ENCODE results near the gene ARAP2. TPM values are rescaled to one million over a fixed set of nuclear protein-coding genes. Genes with fewer than 3 reads are reported as not detected.

The ARAP2 gene
- total RNA-seq, 5 donors from 2014 or later (not counting 1 experiment from before 2014, with no cell fraction given), result 41.2 to 94.3 (median 61.0) TPM

DNA sequence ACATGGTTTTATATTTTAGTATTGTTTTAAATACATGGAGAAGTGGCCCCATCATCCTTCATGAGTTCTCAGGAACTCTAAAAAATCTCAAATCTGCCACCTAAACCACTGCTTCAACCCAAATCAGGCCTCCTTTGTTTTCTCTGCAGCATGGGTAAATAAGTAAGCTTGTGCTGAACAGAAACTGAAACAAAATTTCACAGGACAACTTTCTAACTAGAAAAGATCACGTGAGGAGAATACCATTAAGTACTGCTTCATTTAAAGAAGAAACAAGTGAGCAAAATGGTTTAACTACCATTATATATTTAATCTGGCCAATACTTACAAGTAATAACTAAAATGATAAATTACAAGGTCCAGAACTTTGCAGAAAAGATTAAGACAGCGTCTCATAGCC lies 2.5 kb downstream of the ARAP2 start:
- Mint-ChIP-seq H3K27me3 (no peaks in the 10 kb centered on the region), H3K4me1 (peaks cover 58 to 77% (median 65%) of the 10 kb centered on the region in 3 donors), H3K9me3 (peaks cover 0 to 6% (median 5%) of the 10 kb centered on the region in 3 donors), H3K4me3 (peak overlapping the region; percentile 90 to 96 (median 90)), H3K36me3 (peaks cover 28% of the 10 kb centered on the region), H3K27ac (peak overlapping the region; percentile 92 to 94)
- ATAC-seq (replicated peaks in 1 of 4) (peak in 3 of 4 experiments; percentile 19 to 41 (median 32)), DNase-seq (peak in 1 of 35 experiments; percentile 73)
- Histone ChIP-seq H3K4me1 (ENCODE audit: control insufficient read depth in 1 of 2, extremely low read depth in 1 of 2, insufficient read depth in 2 of 2, low read length in 2 of 2) (peaks cover 25 to 26% of the 10 kb centered on the region in 2 experiments), H3K9me3 (no peaks in the 10 kb centered on the region), H3K36me3 (ENCODE audit: control insufficient read depth in 2 of 2, extremely low read depth in 1 of 2, insufficient read depth in 1 of 2, low read length in 1 of 2) (peaks cover 0 to 3% of the 10 kb centered on the region in 2 donors), H3K27ac (ENCODE audit: low read length) (peak overlapping the region; percentile 97), H3K4me3 (ENCODE audit: control insufficient read depth in 1 of 2, extremely low read depth in 1 of 2, low read length in 1 of 2) (peak overlapping the region; percentile 51 to 96), H3K27me3 (replicated peaks in 1 of 2; ENCODE audit: control insufficient read depth in 2 of 2, extremely low read depth in 1 of 2, insufficient read depth in 2 of 2, low read length in 1 of 2) (no peaks in the 10 kb centered on the region)
- ChIA-PET CTCF (interaction anchor here (1.0 to 2.4 kb wide), 3 partner anchors 40 to 89 kb away, joined by 3 to 9 read pairs (median 3); partner anchors contain the start of gene DTHD1 (in 1 of the 2)), POLR2A (interaction anchor here in 1 of 2 donors (0.5 to 2.5 kb wide), 6 partner anchors 9 to 84 kb away, joined by 3 to 15 read pairs (median 4); no protein-coding TSS in a partner anchor)
- WGBS (ENCODE audit: insufficient coverage), result no CpG with 5 or more reads among the region's 2 CpGs

- CTCF ChIA-PET, result interaction anchor here (0.6 kb wide), 2 partner anchors 10 to 111 kb away, joined by 3 read pairs; no protein-coding TSS in a partner anchor
Observed at GRCh38 chr4:36237366-36238313, 6.7 kb downstream of the ARAP2 start.

DNA sequence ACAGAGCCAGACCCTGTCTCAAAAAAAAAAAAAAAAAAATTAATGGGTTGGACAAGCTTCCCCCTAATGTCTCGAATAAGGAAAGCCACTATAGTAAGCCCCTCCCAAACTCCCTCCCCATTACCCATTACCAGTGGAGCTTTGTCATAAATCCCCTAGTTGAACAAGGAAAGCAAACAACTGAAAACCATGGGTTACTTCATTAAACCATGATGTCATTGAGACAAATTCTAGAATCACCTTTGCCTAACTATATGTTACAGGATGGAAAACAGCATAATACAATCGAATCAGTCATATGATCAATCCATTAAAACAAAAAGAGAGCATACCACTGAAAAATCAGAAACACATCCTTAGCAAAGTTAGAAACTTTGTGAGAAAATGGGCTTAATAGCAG lies 8.2 kb downstream of the ARAP2 start:
- WGBS (ENCODE audit: insufficient coverage), result 100% methylated on average over 1 of the region's 2 CpGs
- no peaks in the 10 kb centered on the region for H3K27me3 ChIP-seq (replicated peaks in 1 of 2; ENCODE audit: control insufficient read depth in 2 of 2, extremely low read depth in 1 of 2, insufficient read depth in 2 of 2, low read length in 1 of 2)
- H3K27ac ChIP-seq (ENCODE audit: low read length), result no peak overlapping the region
- no peak for ATAC-seq (replicated peaks in 1 of 4)
- Mint-ChIP-seq H3K27ac (no peak overlapping the region), H3K36me3 (peaks cover 68% of the 10 kb centered on the region), H3K4me3 (no peak overlapping the region), H3K9me3 (peaks cover 9 to 12% (median 12%) of the 10 kb centered on the region in 3 donors), H3K27me3 (no peaks in the 10 kb centered on the region), H3K4me1 (peaks cover 77 to 89% (median 87%) of the 10 kb centered on the region in 3 donors)
- H3K36me3 ChIP-seq (ENCODE audit: control insufficient read depth in 2 of 2, extremely low read depth in 1 of 2, insufficient read depth in 1 of 2, low read length in 1 of 2), result peaks cover 0 to 9% of the 10 kb centered on the region in 2 donors
- DNase-seq, result no peak
- H3K4me1 ChIP-seq (ENCODE audit: control insufficient read depth in 1 of 2, extremely low read depth in 1 of 2, insufficient read depth in 2 of 2, low read length in 2 of 2), result peaks cover 9 to 23% of the 10 kb centered on the region in 2 experiments
- ChIA-PET CTCF (interaction anchor here (0.5 to 0.6 kb wide), 4 partner anchors 8 to 459 kb away, joined by 3 read pairs; no protein-coding TSS in a partner anchor), POLR2A (no interaction called here)
- no peak overlapping the region for H3K4me3 ChIP-seq (ENCODE audit: control insufficient read depth in 1 of 2, extremely low read depth in 1 of 2, low read length in 1 of 2)
- H3K9me3 ChIP-seq, result no peaks in the 10 kb centered on the region

More at GRCh38 chr4:36237366-36238313, 6.7 kb downstream of the ARAP2 start:
- POLR2A ChIA-PET, result no interaction called here
- Mint-ChIP-seq H3K9me3 (peaks cover 6 to 12% (median 9%) of the 10 kb centered on the region in 3 donors), H3K27me3 (no peaks in the 10 kb centered on the region), H3K4me1 (peaks cover 77 to 84% (median 83%) of the 10 kb centered on the region in 3 donors), H3K4me3 (peak overlapping the region in 1 of 3 donors; percentile 25), H3K27ac (peak overlapping the region; percentile 44 to 53), H3K36me3 (peaks cover 59% of the 10 kb centered on the region)
- peaks cover 17 to 23% of the 10 kb centered on the region in 2 experiments for H3K4me1 ChIP-seq (ENCODE audit: control insufficient read depth in 1 of 2, extremely low read depth in 1 of 2, insufficient read depth in 2 of 2, low read length in 2 of 2)
- no peaks in the 10 kb centered on the region for H3K9me3 ChIP-seq
- no peak overlapping the region for H3K27ac ChIP-seq (ENCODE audit: low read length)
- H3K27me3 ChIP-seq (replicated peaks in 1 of 2; ENCODE audit: control insufficient read depth in 2 of 2, extremely low read depth in 1 of 2, insufficient read depth in 2 of 2, low read length in 1 of 2), result no peaks in the 10 kb centered on the region
- H3K4me3 ChIP-seq (ENCODE audit: control insufficient read depth in 1 of 2, extremely low read depth in 1 of 2, low read length in 1 of 2), result no peak overlapping the region
- H3K36me3 ChIP-seq (ENCODE audit: control insufficient read depth in 2 of 2, extremely low read depth in 1 of 2, insufficient read depth in 1 of 2, low read length in 1 of 2), result peaks cover 0 to 3% of the 10 kb centered on the region in 2 donors
- WGBS (ENCODE audit: insufficient coverage), result no CpG with 5 or more reads among the region's 4 CpGs
- no peak for DNase-seq
- ATAC-seq (replicated peaks in 1 of 4), result peak in 1 of 4 experiments; percentile 33

DNA sequence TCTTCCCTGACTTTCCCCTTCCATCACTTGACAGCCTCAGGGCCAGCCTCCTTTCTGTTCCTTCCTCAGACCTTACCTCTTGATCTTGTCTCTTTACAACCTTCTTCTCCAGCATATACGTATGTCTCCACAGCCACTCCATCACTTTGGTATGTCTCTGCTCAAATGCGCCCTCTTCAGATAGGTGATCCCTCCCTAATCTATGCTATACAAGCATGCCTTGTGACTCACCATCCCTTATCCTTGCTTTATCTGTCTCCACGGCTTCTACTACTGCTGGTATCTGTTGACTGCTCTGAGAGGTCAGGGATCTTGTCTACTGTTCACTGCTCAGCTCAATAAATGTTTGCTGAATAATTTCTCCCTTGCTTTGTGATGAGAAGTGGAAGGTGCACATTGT lies 9.0 kb downstream of the ARAP2 start:
- H3K27me3 Mint-ChIP-seq, result no peaks in the 10 kb centered on the region
- ChIA-PET CTCF (no interaction called here), POLR2A (interaction anchor here in 1 of 2 donors (0.6 kb wide), 1 partner anchor 108 kb away, joined by 3 read pairs; no protein-coding TSS in a partner anchor)
- Histone ChIP-seq H3K4me3 (ENCODE audit: control insufficient read depth in 1 of 2, extremely low read depth in 1 of 2, low read length in 1 of 2) (no peak overlapping the region), H3K27ac (ENCODE audit: low read length) (no peak overlapping the region), H3K36me3 (ENCODE audit: control insufficient read depth in 2 of 2, extremely low read depth in 1 of 2, insufficient read depth in 1 of 2, low read length in 1 of 2) (peaks cover 0 to 9% of the 10 kb centered on the region in 2 donors), H3K9me3 (no peaks in the 10 kb centered on the region), H3K4me1 (ENCODE audit: control insufficient read depth in 1 of 2, extremely low read depth in 1 of 2, insufficient read depth in 2 of 2, low read length in 2 of 2) (peaks cover 9 to 29% of the 10 kb centered on the region in 2 experiments), H3K27me3 (replicated peaks in 1 of 2; ENCODE audit: control insufficient read depth in 2 of 2, extremely low read depth in 1 of 2, insufficient read depth in 2 of 2, low read length in 1 of 2) (no peaks in the 10 kb centered on the region)
- 100% methylated on average over 1 of the region's 3 CpGs for WGBS (ENCODE audit: insufficient coverage)
- ATAC-seq (replicated peaks in 1 of 4) (no peak), DNase-seq (no peak)
- H3K4me1 Mint-ChIP-seq, result peaks cover 75 to 88% (median 87%) of the 10 kb centered on the region in 3 donors
- peaks cover 71% of the 10 kb centered on the region for H3K36me3 Mint-ChIP-seq
- peaks cover 9 to 12% (median 12%) of the 10 kb centered on the region in 3 donors for H3K9me3 Mint-ChIP-seq
- H3K4me3 Mint-ChIP-seq, result no peak overlapping the region
- H3K27ac Mint-ChIP-seq, result peak overlapping the region; percentile 2 to 36

DNA sequence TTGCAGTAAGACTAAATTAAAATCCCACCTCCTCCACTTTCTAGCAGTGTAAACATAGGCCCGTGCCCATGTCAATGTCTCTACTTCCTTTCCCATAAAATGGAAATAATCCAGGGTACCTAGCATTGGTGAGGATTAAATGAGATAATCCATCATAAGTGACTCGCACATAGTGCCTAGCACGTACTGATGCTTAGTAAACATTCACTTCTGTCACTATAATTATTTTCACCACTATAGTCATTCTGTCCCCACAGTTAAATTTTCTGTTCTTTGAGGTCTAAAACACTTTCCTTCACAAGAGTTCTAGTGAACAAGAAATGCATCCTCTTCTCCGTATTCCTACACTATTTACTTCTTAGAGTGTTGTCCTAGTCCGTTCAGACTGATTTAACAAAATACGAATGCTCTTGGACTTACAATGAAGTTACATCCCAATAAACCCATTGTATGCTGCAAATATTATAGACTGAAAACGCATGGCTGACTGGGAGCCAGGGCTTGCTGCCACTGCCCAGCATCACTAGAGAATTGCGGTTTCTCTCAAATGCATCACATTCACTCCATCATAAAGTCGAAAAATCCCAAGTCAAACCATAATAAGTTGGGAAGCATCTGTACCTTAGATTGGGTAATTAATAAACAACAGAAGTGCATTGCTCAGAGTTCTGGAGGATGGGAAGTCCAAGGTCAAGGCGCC lies 10.6 kb downstream of the ARAP2 start:
- H3K4me3 Mint-ChIP-seq, result no peak overlapping the region
- DNase-seq (no peak), ATAC-seq (replicated peaks in 1 of 4) (no peak)
- Histone ChIP-seq H3K27me3 (replicated peaks in 1 of 2; ENCODE audit: control insufficient read depth in 2 of 2, extremely low read depth in 1 of 2, insufficient read depth in 2 of 2, low read length in 1 of 2) (no peaks in the 10 kb centered on the region), H3K4me1 (ENCODE audit: control insufficient read depth in 1 of 2, extremely low read depth in 1 of 2, insufficient read depth in 2 of 2, low read length in 2 of 2) (peaks cover 4 to 23% of the 10 kb centered on the region in 2 experiments), H3K27ac (ENCODE audit: low read length) (no peak overlapping the region), H3K4me3 (ENCODE audit: control insufficient read depth in 1 of 2, extremely low read depth in 1 of 2, low read length in 1 of 2) (no peak overlapping the region), H3K9me3 (no peaks in the 10 kb centered on the region), H3K36me3 (ENCODE audit: control insufficient read depth in 2 of 2, extremely low read depth in 1 of 2, insufficient read depth in 1 of 2, low read length in 1 of 2) (peaks cover 0 to 9% of the 10 kb centered on the region in 2 donors)
- CTCF ChIA-PET, result interaction anchor here in 1 of 2 donors (0.7 kb wide), 1 partner anchor 31 kb away, joined by 4 read pairs; no protein-coding TSS in a partner anchor
- POLR2A ChIA-PET, result interaction anchor here (0.7 to 1.1 kb wide), 4 partner anchors 11 to 73 kb away, joined by 3 to 4 read pairs (median 4); no protein-coding TSS in a partner anchor
- WGBS (ENCODE audit: insufficient coverage), result 74% methylated on average over 4 of the region's 10 CpGs
- H3K36me3 Mint-ChIP-seq, result peaks cover 61% of the 10 kb centered on the region
- peaks cover 59 to 92% (median 87%) of the 10 kb centered on the region in 3 donors for H3K4me1 Mint-ChIP-seq
- peaks cover 9 to 12% (median 12%) of the 10 kb centered on the region in 3 donors for H3K9me3 Mint-ChIP-seq
- peak overlapping the region in 1 of 2 donors; percentile 11 for H3K27ac Mint-ChIP-seq
- no peaks in the 10 kb centered on the region for H3K27me3 Mint-ChIP-seq

All from T-cell (primary cell).